Measurements from ENCODE around the gene AKNAD1.

The AKNAD1 gene

GRCh38 chr1:108831225-108831624, 25.7 kb downstream of the AKNAD1 start:
- no peak for DNase-seq (ENCODE audit: low read depth in 1 of 2, low spot score in 1 of 2)

- DNase-seq (ENCODE audit: low read depth in 1 of 2, low spot score in 1 of 2): no peak
Measured at GRCh38 chr1:108830119-108831008, 26.5 kb downstream of the AKNAD1 start.

- no peak for DNase-seq (ENCODE audit: low read depth in 1 of 2, low spot score in 1 of 2)
Measured at GRCh38 chr1:108829498-108829916, 27.4 kb downstream of the AKNAD1 start.

- peak; percentile 28 for DNase-seq (ENCODE audit: low read depth in 1 of 2, low spot score in 1 of 2)
Measured at GRCh38 chr1:108828074-108828961, 28.6 kb downstream of the AKNAD1 start.

- no peak for DNase-seq (ENCODE audit: low read depth in 1 of 2, low spot score in 1 of 2)
Measured at GRCh38 chr1:108826081-108826635, 30.7 kb downstream of the AKNAD1 start.

GRCh38 chr1:108824051-108824450, 32.8 kb downstream of the AKNAD1 start:
- no peak for DNase-seq (ENCODE audit: low read depth in 1 of 2, low spot score in 1 of 2)

GRCh38 chr1:108823632-108824031, 33.3 kb downstream of the AKNAD1 start:
- no peak for DNase-seq (ENCODE audit: low read depth in 1 of 2, low spot score in 1 of 2)

GRCh38 chr1:108819878-108820277, 37.0 kb downstream of the AKNAD1 start:
- no peak for DNase-seq (ENCODE audit: low read depth in 1 of 2, low spot score in 1 of 2)

GRCh38 chr1:108817811-108818210, 39.1 kb downstream of the AKNAD1 start:
- no peak for DNase-seq (ENCODE audit: low read depth in 1 of 2, low spot score in 1 of 2)

- no peak for DNase-seq (ENCODE audit: low read depth in 1 of 2, low spot score in 1 of 2)
Measured at GRCh38 chr1:108817016-108817415, 39.9 kb downstream of the AKNAD1 start.

GRCh38 chr1:108816049-108816893, 40.6 kb downstream of the AKNAD1 start:
- DNase-seq (ENCODE audit: low read depth in 1 of 2, low spot score in 1 of 2): no peak

- DNase-seq (ENCODE audit: low read depth in 1 of 2, low spot score in 1 of 2): no peak
Measured at GRCh38 chr1:108815566-108815965, 41.3 kb downstream of the AKNAD1 start.

- no peak for DNase-seq (ENCODE audit: low read depth in 1 of 2, low spot score in 1 of 2)
Measured at GRCh38 chr1:108814343-108815125, 42.4 kb downstream of the AKNAD1 start.

GRCh38 chr1:108813326-108813725, 43.6 kb downstream of the AKNAD1 start:
- DNase-seq (ENCODE audit: low read depth in 1 of 2, low spot score in 1 of 2): no peak

GRCh38 chr1:108811611-108812010, 45.3 kb downstream of the AKNAD1 start:
- DNase-seq (ENCODE audit: low read depth in 1 of 2, low spot score in 1 of 2): no peak

GRCh38 chr1:108808438-108808837, 48.5 kb downstream of the AKNAD1 start:
- DNase-seq (ENCODE audit: low read depth in 1 of 2, low spot score in 1 of 2): no peak

- no peak for DNase-seq (ENCODE audit: low read depth in 1 of 2, low spot score in 1 of 2)
Measured at GRCh38 chr1:108803548-108803947, 53.3 kb downstream of the AKNAD1 start.

GRCh38 chr1:108801101-108801500, 55.8 kb downstream of the AKNAD1 start:
- DNase-seq (ENCODE audit: low read depth in 1 of 2, low spot score in 1 of 2): no peak

GRCh38 chr1:108799001-108799400, 57.9 kb downstream of the AKNAD1 start:
- no peak for DNase-seq (ENCODE audit: low read depth in 1 of 2, low spot score in 1 of 2)

GRCh38 chr1:108792420-108792819, 64.5 kb downstream of the AKNAD1 start:
- no peak for DNase-seq (ENCODE audit: low read depth in 1 of 2, low spot score in 1 of 2)
